ENCODE data around the gene FCGR1A.
"Not testable (repeated sequence)": the region's sequence is repeated elsewhere in the genome, so short reads cannot be mapped to it uniquely, and the experiment has no call there.

GRCh38 chr1:149782600-149782999, at the start of gene FCGR1A:
- TF ChIP-seq ZNF274 (IDR thresholded peaks at IDR 0.05; ENCODE audit: low read depth, low read length); YY1 (IDR thresholded peaks at IDR 0.05; ENCODE audit: insufficient read depth, insufficient read length): not testable (repeated sequence)

All from NT2/D1 (cell line).